ENCODE data around the gene GLA. TPM values are rescaled to one million over a fixed set of nuclear protein-coding genes. Genes with fewer than 3 reads are reported as not detected.

Gene GLA
- total and polyA plus RNA-seq, 2 donors (not counting 1 experiment from before 2014, with no cell fraction given), result 22.1 to 42.7 TPM

GRCh38 chrX:101408532-101408841 is 762 bp upstream of the GLA start:
- no peak for TF ChIP-seq EZH2 (IDR thresholded peaks at IDR 0.05; ENCODE audit: borderline replicate concordance, insufficient read depth, low read depth, low read length, poor library complexity, severe bottlenecking)
- no peak for TF ChIP-seq CTCF (IDR thresholded peaks at IDR 0.05)

GRCh38 chrX:101407167-101407747 is 468 bp downstream of the GLA start:
- Mint-ChIP-seq H3K4me3 (peak overlapping the region; percentile 99), H3K27me3 (no peaks in the 10 kb centered on the region), H3K9me3 (ENCODE audit: insufficient read depth) (no peaks in the 10 kb centered on the region), H3K27ac (peak overlapping the region; percentile 100), H3K4me1 (peaks cover 31% of the 10 kb centered on the region)
- no peak for ATAC-seq (ENCODE audit: low read depth)
- H3K9me3 ChIP-seq (ENCODE audit: control extremely low read depth in 1 of 3, control insufficient read depth in 2 of 3, insufficient read depth in 1 of 3, low read length in 2 of 3), result no peaks in the 10 kb centered on the region
- WGBS (ENCODE audit: insufficient coverage), result 0% methylated on average over 6 of the region's 15 CpGs
- H3K9ac ChIP-seq (ENCODE audit: low read length), result peak overlapping the region; percentile 87
- H2AFZ ChIP-seq (ENCODE audit: insufficient read depth, low read depth, low read length, poor library complexity, severe bottlenecking), result peak overlapping the region; percentile 60
- TF ChIP-seq CTCF (IDR thresholded peaks at IDR 0.05) (no peak), EZH2 (IDR thresholded peaks at IDR 0.05; ENCODE audit: borderline replicate concordance, insufficient read depth, low read depth, low read length, poor library complexity, severe bottlenecking) (no peak)
- intact Hi-C loops (cut with micrococcal nuclease), result loop anchor here (5.0 kb wide), 2 partner anchors 355 to 1245 kb away; partner anchors contain the start of genes GPRASP1 and TRMT2B
- peaks cover 0 to 10% of the 10 kb centered on the region in 2 experiments for H3K36me3 ChIP-seq (replicated peaks in 1 of 2; ENCODE audit: control extremely low read depth in 1 of 2, control insufficient read depth in 1 of 2, extremely low read depth in 1 of 2, insufficient read depth in 2 of 2, low read length in 1 of 2)
- ChIA-PET CTCF (no interaction called here), POLR2A (interaction anchor here (1.0 to 1.9 kb wide), 2 partner anchors 16 to 17 kb away, joined by 3 to 7 read pairs; partner anchors contain the start of gene RPL36A)
- peak overlapping the region; percentile 96 to 98 for H3K27ac ChIP-seq (ENCODE audit: low read length in 2 of 2)
- H3K27me3 ChIP-seq (replicated peaks in 1 of 4; ENCODE audit: control extremely low read depth in 1 of 4, control insufficient read depth in 3 of 4, insufficient read depth in 4 of 4, low read length in 3 of 4), result no peaks in the 10 kb centered on the region
- H3K4me1 ChIP-seq (ENCODE audit: control insufficient read depth in 2 of 2, insufficient read depth in 2 of 2, low read length in 2 of 2), result peaks cover 23 to 29% of the 10 kb centered on the region in 2 donors
- peaks cover 53% of the 10 kb centered on the region for H3K79me2 ChIP-seq (ENCODE audit: control insufficient read depth, insufficient read depth, low read length)
- H4K20me1 ChIP-seq (ENCODE audit: control insufficient read depth, insufficient read depth, low read length, poor library complexity, severe bottlenecking), result no peaks in the 10 kb centered on the region
- H3K4me2 ChIP-seq (replicated peaks; ENCODE audit: low read depth, low read length, poor library complexity, severe bottlenecking), result peak overlapping the region; percentile 77
- DNase-seq, result peak; percentile 45
- H3K4me3 ChIP-seq (ENCODE audit: control extremely low read depth in 1 of 5, extremely low read depth in 1 of 5, insufficient read depth in 1 of 5, low read depth in 2 of 5, low read length in 4 of 5), result peak overlapping the region; percentile 28 to 89 (median 84)

More at GRCh38 chrX:101408532-101408841, 762 bp upstream of the GLA start:
- no peak for DNase-seq
- H3K9me3 Mint-ChIP-seq (ENCODE audit: insufficient read depth), result no peaks in the 10 kb centered on the region
- no peaks in the 10 kb centered on the region for H3K27me3 Mint-ChIP-seq
- H3K9ac ChIP-seq (ENCODE audit: low read length), result peak overlapping the region; percentile 82
- CTCF ChIA-PET, result no interaction called here
- POLR2A ChIA-PET, result no interaction called here
- WGBS (ENCODE audit: insufficient coverage), result 0% methylated on average over 2 of the region's 8 CpGs
- no peak for ATAC-seq (ENCODE audit: low read depth)
- peak overlapping the region; percentile 77 for H3K4me2 ChIP-seq (replicated peaks; ENCODE audit: low read depth, low read length, poor library complexity, severe bottlenecking)
- H3K36me3 ChIP-seq (replicated peaks in 1 of 2; ENCODE audit: control extremely low read depth in 1 of 2, control insufficient read depth in 1 of 2, extremely low read depth in 1 of 2, insufficient read depth in 2 of 2, low read length in 1 of 2), result peaks cover 1 to 19% of the 10 kb centered on the region in 2 experiments
- peaks cover 63% of the 10 kb centered on the region for H3K79me2 ChIP-seq (ENCODE audit: control insufficient read depth, insufficient read depth, low read length)
- peak overlapping the region; percentile 99 for H3K4me3 Mint-ChIP-seq
- intact Hi-C loops (cut with micrococcal nuclease), result loop anchor here (1.0 to 5.0 kb wide), 5 partner anchors 17 to 1244 kb away; partner anchors contain the start of genes GPRASP1, RPL36A, TIMM8A and TRMT2B
- peak overlapping the region; percentile 68 to 85 (median 75) for H3K4me3 ChIP-seq (ENCODE audit: control extremely low read depth in 1 of 5, extremely low read depth in 1 of 5, insufficient read depth in 1 of 5, low read depth in 2 of 5, low read length in 4 of 5)
- no peaks in the 10 kb centered on the region for H3K27me3 ChIP-seq (replicated peaks in 1 of 4; ENCODE audit: control extremely low read depth in 1 of 4, control insufficient read depth in 3 of 4, insufficient read depth in 4 of 4, low read length in 3 of 4)
- peak overlapping the region; percentile 100 for H3K27ac Mint-ChIP-seq
- H4K20me1 ChIP-seq (ENCODE audit: control insufficient read depth, insufficient read depth, low read length, poor library complexity, severe bottlenecking), result no peaks in the 10 kb centered on the region
- H3K4me1 Mint-ChIP-seq, result peaks cover 43% of the 10 kb centered on the region
- peak overlapping the region; percentile 96 to 98 for H3K27ac ChIP-seq (ENCODE audit: low read length in 2 of 2)
- H3K4me1 ChIP-seq (ENCODE audit: control insufficient read depth in 2 of 2, insufficient read depth in 2 of 2, low read length in 2 of 2), result peaks cover 30 to 34% of the 10 kb centered on the region in 2 donors
- no peaks in the 10 kb centered on the region for H3K9me3 ChIP-seq (ENCODE audit: control extremely low read depth in 1 of 3, control insufficient read depth in 2 of 3, insufficient read depth in 1 of 3, low read length in 2 of 3)
- peak overlapping the region; percentile 8 for H2AFZ ChIP-seq (ENCODE audit: insufficient read depth, low read depth, low read length, poor library complexity, severe bottlenecking)
